K562 (cell line): ENCODE results near the gene BORCS5. TPM values are rescaled to one million over a fixed set of nuclear protein-coding genes. Genes with fewer than 3 reads are reported as not detected.

Experiments used
- ATAC-seq: fragments of 200-7000 bp; cut with Tn5 transposase; 3 replicates; pipeline ENCODE4 v1.9.1; 2020; ENCODE audit warnings: moderate library complexity
- BruUV-seq: library from RNA; stranded (reverse); fragments of 400-500 nt; replicated peaks from 2 replicates; lab custom pipeline; 2021; lab: Mats Ljungman, UMichigan
- CTCF ChIA-PET: fragments of 300-600 bp; formaldehyde crosslinking; extraction: SDS; loops from one replicate; lab custom pipeline; 2021; ENCODE audit warnings: low intra/inter-chr PET ratio; lab: Yijun Ruan, JAX
- POLR2A ChIA-PET: fragments of 300-600, 350-650 bp; sonication (Branson Sonifier 250); formaldehyde crosslinking; extraction: SDS; loops from one replicate; lab custom pipeline; 2021; ENCODE audit warnings: antibody characterized with exemption, inconsistent platforms; lab: Yijun Ruan, JAX
- DNase-seq, 4 experiments: peaks; one replicate each; pipeline versions ENCODE4 v3.0.0 to v3.0.0-alpha.2; 2011 to 2018; ENCODE audit warnings: low spot score in 3 of 4, mixed read lengths in 3 of 4; ENCODE audit errors: extremely low read depth in 1 of 4
- FAIRE-seq: peaks from 2 replicates; lab custom pipeline; 2011; peaks lifted over from hg19 to GRCh38; lab: Jason Lieb, UNC
- H2AFZ ChIP-seq: 2 replicates; pipeline ENCODE4 v1.6.0; 2011; ENCODE audit warnings: low read depth, low read length, control low read depth, inconsistent platforms
- H3K27ac ChIP-seq: fragments of 200-600 bp; 3 replicates; pipeline ENCODE4 v1.8.0; 2011; ENCODE audit warnings: low read depth, mild to moderate bottlenecking, control low read depth, inconsistent platforms, low read length, moderate library complexity, mixed read lengths; ENCODE audit errors: extremely low read depth
- H3K27me3 ChIP-seq, 2 experiments: fragments of 300-600 bp in 1 of 2; 2 replicates in 1 of 2; 3 replicates in 1 of 2; pipeline versions ENCODE4 v1.6.0 to v1.8.0; 2011; ENCODE audit warnings: inconsistent platforms in 2 of 2, low read length in 2 of 2, mild to moderate bottlenecking in 1 of 2, mixed read lengths in 1 of 2, moderate library complexity in 1 of 2; ENCODE audit not compliant: control insufficient read depth in 2 of 2, insufficient read depth in 2 of 2
- H3K36me3 ChIP-seq: fragments of 300-600 bp; 3 replicates; pipeline ENCODE4 v1.8.0; 2011; ENCODE audit warnings: mild to moderate bottlenecking, low read length, inconsistent platforms; ENCODE audit not compliant: control insufficient read depth, insufficient read depth
- H3K4me1 ChIP-seq, 2 experiments: fragments of 200-600 bp in 1 of 2; replicated peaks in 1 of 2; 2 replicates in 1 of 2; 3 replicates in 1 of 2; pipeline versions ENCODE4 v1.5.1 to v1.8.0; 2011; ENCODE audit warnings: inconsistent platforms in 2 of 2, low read length in 2 of 2, mild to moderate bottlenecking in 1 of 2, mixed read lengths in 1 of 2, moderate library complexity in 1 of 2; ENCODE audit not compliant: control insufficient read depth in 2 of 2, insufficient read depth in 2 of 2
- H3K4me2 ChIP-seq: 2 replicates; pipeline ENCODE4 v1.6.1; 2011; ENCODE audit warnings: low read length, control low read depth, inconsistent platforms, mixed read lengths; ENCODE audit not compliant: insufficient read depth
- H3K4me3 ChIP-seq: fragments of 200-600 bp; sonication (generic), shearing (Covaris generic); 2 replicates; pipeline ENCODE4 v1.5.1; 2016; ENCODE audit warnings: control low read depth, inconsistent platforms
- H3K79me2 ChIP-seq: fragments of 200-600 bp; 3 replicates; pipeline ENCODE4 v1.8.0; 2011; ENCODE audit warnings: low read length, inconsistent platforms; ENCODE audit not compliant: control insufficient read depth, insufficient read depth
- H3K9ac ChIP-seq, 2 experiments: 2 replicates each; pipeline versions ENCODE4 v1.6.0 to v1.6.1; 2011; ENCODE audit warnings: low read depth in 2 of 2, low read length in 2 of 2, control low read depth in 1 of 2, inconsistent platforms in 1 of 2, mild to moderate bottlenecking in 1 of 2, mixed read lengths in 1 of 2; ENCODE audit not compliant: insufficient read depth in 1 of 2
- H3K9me1 ChIP-seq: one replicate; pipeline ENCODE4 v1.6.0; 2011; ENCODE audit warnings: inconsistent platforms, mild to moderate bottlenecking, low read length, moderate library complexity; ENCODE audit not compliant: control insufficient read depth, insufficient read depth
- H3K9me3 ChIP-seq: replicated peaks from 2 replicates; pipeline ENCODE4 v1.5.1; 2011; ENCODE audit warnings: low read depth, low read length, inconsistent platforms; ENCODE audit not compliant: control insufficient read depth, insufficient read depth
- H4K20me1 ChIP-seq: replicated peaks from 2 replicates; pipeline ENCODE4 v1.6.1; 2011; ENCODE audit warnings: low read length, inconsistent platforms, mixed read lengths; ENCODE audit not compliant: control insufficient read depth, insufficient read depth
- ASH1L ChIP-seq: fragments of 450-650 bp; IDR thresholded peaks from 2 replicates; pipeline ENCODE4 v1.6.1; 2018; ENCODE audit warnings: borderline replicate concordance, mild to moderate bottlenecking, low read depth; ENCODE audit not compliant: partially characterized antibody
- BDP1 ChIP-seq: IDR thresholded peaks from 3 replicates; pipeline ENCODE4 v1.6.1; 2011; ENCODE audit not compliant: insufficient read length, insufficient read depth
- BHLHE40 ChIP-seq: IDR thresholded peaks from 2 replicates; pipeline ENCODE4 v1.6.1; 2011; ENCODE audit warnings: low read length, improper control_type of control experiment
- CEBPZ ChIP-seq: fragments of 150-350 bp; IDR thresholded peaks from 2 replicates; pipeline ENCODE4 v1.6.1; 2014; ENCODE audit warnings: low read depth, mild to moderate bottlenecking, low read length, borderline replicate concordance
- EWSR1 ChIP-seq: fragments of 450-650 bp; IDR thresholded peaks from 2 replicates; pipeline ENCODE4 v1.6.1; 2018; ENCODE audit warnings: borderline replicate concordance, mild to moderate bottlenecking, low read depth, moderate library complexity; ENCODE audit not compliant: partially characterized antibody
- GABPA ChIP-seq: fragments of 200-800 bp; sonication (Bioruptor generic); conservative IDR thresholded peaks from 2 replicates; pipeline ENCODE4 v1.6.1; 2016; ENCODE audit warnings: low read depth, missing genetic modification characterization, missing compliant biosample characterization
- JUND ChIP-seq, 2 experiments: IDR thresholded peaks; 2 replicates in 1 of 2; 3 replicates in 1 of 2; pipeline ENCODE4 v1.6.1; 2011; ENCODE audit warnings: borderline replicate concordance in 2 of 2, low read depth in 2 of 2, low read length in 2 of 2, improper control_type of control experiment in 1 of 2, missing biosample characterization in 1 of 2, missing genetic modification characterization in 1 of 2, missing genetic modification reagents in 1 of 2
- NR2C1 ChIP-seq, 2 experiments: fragments of 450-650 bp; IDR thresholded peaks; 2 replicates each; pipeline ENCODE4 v1.6.1; 2017; ENCODE audit warnings: mild to moderate bottlenecking in 2 of 2, antibody characterized with exemption in 1 of 2, inconsistent platforms in 1 of 2, missing compliant biosample characterization in 1 of 2, missing genetic modification characterization in 1 of 2
- ZBTB26 ChIP-seq: fragments of 450-650 bp; formaldehyde crosslinking; IDR thresholded peaks from 2 replicates; pipeline ENCODE4 v1.4.0; 2022; ENCODE audit warnings: missing genetic modification characterization
- WGBS: fragments of 100-300 bp; shearing (Covaris generic); methylation state at CpG from one replicate; pipeline ENCODE4 v1.1.6; 2016; ENCODE audit warnings: low coverage, mixed read lengths; ENCODE audit not compliant: insufficient coverage; ENCODE audit errors: missing lambda C conversion rate; 5-methylcytosine and 5-hydroxymethylcytosine counted together
- in situ Hi-C: fragments of 300-500 bp; cut with MboI; formaldehyde crosslinking; loops from 4 replicates; pipeline ENCODE4 v1.15.0; 2018; ENCODE audit warnings: inconsistent platforms, mixed read lengths
- intact Hi-C: fragments of 100-400 bp; cut with micrococcal nuclease; formaldehyde crosslinking; loops from 2 replicates; pipeline ENCODE4 v1.14.2; 2022
- polyA plus RNA-seq, 8 experiments: library from polyadenylated mRNA; depleted of rRNA in 4 of 8; stranded (reverse) in 5 of 8; unstranded in 3 of 8; fragments of >200 nt; fragmentation: Nextera tagmentation in 2 of 8; fragmentation: Illumina TruSeq in 1 of 8; extraction: Ambion mirVana in 2 of 8; extraction: Trizol in 1 of 8; gene quantifications; 2 replicates each; pipeline versions ENCODE4 v1.2.1 to v1.2.3, GENCODE V29; 2011 to 2014; ENCODE audit warnings: inconsistent platforms in 1 of 8, missing spikeins in 1 of 8
- total RNA-seq, 7 experiments: library from RNA; depleted of rRNA in 6 of 7; stranded (reverse); fragments of >200 nt in 6 of 7; fragmentation: Illumina TruSeq in 2 of 7; extraction: Trizol in 2 of 7; gene quantifications; 2 replicates each; pipeline versions ENCODE4 v1.2.1 to v1.2.3, GENCODE V29; 2011 to 2021; ENCODE audit warnings: low replicate concordance in 1 of 7

Gene BORCS5
- total and polyA plus RNA-seq, 9 of the 15 experiments (the other 6 are each of a cell fraction or from before 2014, with no cell fraction given) = 0.31 to 12.4 (median 6.6) TPM

- Histone ChIP-seq H3K4me3 (no peak overlapping the region), H3K27ac (no peak overlapping the region), H3K79me2 (no peaks in the 10 kb centered on the region), H3K9ac (no peak overlapping the region), H3K36me3 (peaks cover 4% of the 10 kb centered on the region; the same call in 1 of the 3 replicates), H2AFZ (no peak overlapping the region), H3K4me1 (peaks cover 0 to 8% of the 10 kb centered on the region in 2 experiments; a peak in 3 of 5 replicates), H3K9me1 (no peaks in the 10 kb centered on the region), H4K20me1 (0 out of 2 replicates have a peak, but pooled peaks cover 7% of the 10 kb centered on the region), H3K4me2 (no peak overlapping the region), H3K27me3 (no peaks in the 10 kb centered on the region), H3K9me3 (no peaks in the 10 kb centered on the region)
- ChIA-PET POLR2A (no interaction called here), CTCF (no interaction called here)
- ATAC-seq (no peak), FAIRE-seq (no peak), DNase-seq (no peak)
- WGBS = 81% methylated on average over 12 of the region's 14 CpGs
- no TSS peak for BruUV-seq
- intact Hi-C loops (no loop called here), in situ Hi-C loops (no loop called here)
- TF ChIP-seq NR2C1 (IDR thresholded peaks at IDR 0.05) = no peak
- no peak for TF ChIP-seq NR2C1 (tag; IDR thresholded peaks at IDR 0.05)
These were observed 110.9 kb downstream of the BORCS5 start for GRCh38 chr12:12467688-12468261.

- 82% methylated on average over 3 of the region's 3 CpGs for WGBS
- intact Hi-C loops (no loop called here), in situ Hi-C loops (no loop called here)
- H3K9me3 ChIP-seq = no peaks in the 10 kb centered on the region
- no peak overlapping the region for H3K9ac ChIP-seq
- no peak for FAIRE-seq
- no peaks in the 10 kb centered on the region for H3K9me1 ChIP-seq
- H3K27me3 ChIP-seq = no peaks in the 10 kb centered on the region
- ATAC-seq = no peak
- no TSS peak for BruUV-seq
- H3K4me2 ChIP-seq = no peak overlapping the region
- no peaks in the 10 kb centered on the region for H3K79me2 ChIP-seq
- POLR2A ChIA-PET = no interaction called here
- no peak overlapping the region for H3K4me3 ChIP-seq
- H3K36me3 ChIP-seq = peaks cover 4% of the 10 kb centered on the region; the same call in 1 of the 3 replicates
- CTCF ChIA-PET = no interaction called here
- H4K20me1 ChIP-seq = 0 out of 2 replicates have a peak, but pooled peaks cover 7% of the 10 kb centered on the region
- no peak for DNase-seq
- H3K4me1 ChIP-seq = peaks cover 0 to 8% of the 10 kb centered on the region in 2 experiments; a peak in 3 of 5 replicates
- H2AFZ ChIP-seq = no peak overlapping the region
- H3K27ac ChIP-seq = no peak overlapping the region
- TF ChIP-seq ZBTB26 (no peak), BDP1 (no peak), JUND (IDR thresholded peaks at IDR 0.05; ENCODE audit: borderline replicate concordance, low read depth, low read length) (no peak), JUND (tag; IDR thresholded peaks at IDR 0.05; ENCODE audit: borderline replicate concordance, low read depth, low read length) (no peak), CEBPZ (no peak), BHLHE40 (no peak), GABPA (tag) (no peak), ASH1L (no peak), EWSR1 (no peak)
These were observed 111.7 kb downstream of the BORCS5 start for GRCh38 chr12:12468575-12468974.
